Measurements from ENCODE around the gene COX6A2. TPM values are rescaled to one million over a fixed set of nuclear protein-coding genes. Genes with fewer than 3 reads are reported as not detected.

Gene COX6A2
- total and polyA plus RNA-seq, 2 experiments from 2014 or later: 6.0 TPM; not detected in 1

GRCh38 chr16:31403590-31404352 lies 24.4 kb downstream of the COX6A2 start:
- Histone ChIP-seq H3K36me3 (ENCODE audit: insufficient read depth) (no peaks in the 10 kb centered on the region), H3F3A (replicated peaks; ENCODE audit: low read depth) (no peaks in the 10 kb centered on the region), H3K4me2 (no peak overlapping the region), H3K4me3 (no peak overlapping the region), H2AFZ (no peak overlapping the region), H3K27me3 (ENCODE audit: insufficient read depth) (no peaks in the 10 kb centered on the region), H3K9me2 (ENCODE audit: insufficient read depth) (no peaks in the 10 kb centered on the region), H3K4me1 (ENCODE audit: insufficient read depth) (no peaks in the 10 kb centered on the region), H3K79me2 (replicated peaks; ENCODE audit: insufficient read depth) (no peaks in the 10 kb centered on the region), H3K27ac (ENCODE audit: low read depth) (no peak overlapping the region), H4K20me1 (replicated peaks; ENCODE audit: insufficient read depth) (no peaks in the 10 kb centered on the region)
- H3K27me3 Mint-ChIP-seq (ENCODE audit: insufficient read depth, low read depth, poor library complexity): peaks cover 2% of the 10 kb centered on the region
- ATAC-seq (no peak), DNase-seq (ENCODE audit: low spot score) (no peak)
- H3K9me3 Mint-ChIP-seq: peaks cover 9% of the 10 kb centered on the region; the same call in 1 of the 3 replicates
- TF ChIP-seq EZH2 (IDR thresholded peaks at IDR 0.05; ENCODE audit: low read depth, unreplicated experiment) (no peak), CTCF (conservative IDR thresholded peaks at IDR 0.05; ENCODE audit: low read depth in 2 of 2) (no peak), ZNF114 (CRISPR knock-in tag; IDR thresholded peaks at IDR 0.05) (no peak), REST (IDR thresholded peaks at IDR 0.05; ENCODE audit: unreplicated experiment) (no peak), CREB1 (CRISPR knock-in tag; IDR thresholded peaks at IDR 0.05; ENCODE audit: low read depth) (no peak), NANOG (IDR thresholded peaks at IDR 0.05; ENCODE audit: borderline replicate concordance) (no peak), JUNB (IDR thresholded peaks at IDR 0.05; ENCODE audit: unreplicated experiment) (no peak), ZNF462 (CRISPR knock-in tag; IDR thresholded peaks at IDR 0.05) (no peak)
- no peaks in the 10 kb centered on the region for H3K4me1 Mint-ChIP-seq
- H3K4me3 Mint-ChIP-seq: no peak overlapping the region
- H3K27ac Mint-ChIP-seq: no peak overlapping the region
- H3K36me3 Mint-ChIP-seq (ENCODE audit: low read depth): no peaks in the 10 kb centered on the region

Data from GM23338 (cell line).